ENCODE measurements around the gene HRNR.

DNA sequence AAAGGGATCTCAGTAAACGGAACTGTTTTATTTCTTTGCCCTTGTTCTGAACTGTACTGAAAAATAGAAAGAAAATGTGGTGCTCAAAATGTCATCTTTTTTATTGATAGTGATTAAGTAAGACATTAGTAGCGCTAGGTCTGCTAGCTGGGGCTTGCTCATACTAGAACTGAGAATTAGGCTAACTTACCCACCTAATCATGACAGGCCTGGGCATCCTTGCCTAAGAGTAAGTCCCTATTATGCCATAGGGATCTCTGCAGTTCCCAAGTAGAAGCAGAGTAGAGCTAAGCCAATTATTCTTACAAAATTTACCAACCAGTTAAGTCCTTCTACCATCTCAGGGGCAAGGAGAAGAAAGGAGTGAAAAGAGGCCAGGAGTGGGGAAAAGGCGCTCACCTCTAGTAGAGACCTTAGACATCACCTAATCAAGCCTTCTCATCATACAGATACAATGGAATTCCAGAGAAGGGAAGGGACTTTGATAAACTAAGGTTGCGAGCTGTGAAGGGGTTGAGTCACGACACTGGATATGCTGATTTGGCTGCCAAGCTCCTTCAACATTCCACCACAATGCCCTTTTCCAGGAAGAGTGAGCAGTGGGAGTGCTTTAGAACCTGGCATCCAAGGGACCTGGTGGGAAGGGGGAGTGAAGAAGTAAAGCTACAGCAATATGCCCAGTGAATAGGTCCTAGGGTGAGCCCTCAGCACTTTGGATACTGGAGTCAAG lies 37.3 kb downstream of the HRNR start:
- TF ChIP-seq, protein P1, sequence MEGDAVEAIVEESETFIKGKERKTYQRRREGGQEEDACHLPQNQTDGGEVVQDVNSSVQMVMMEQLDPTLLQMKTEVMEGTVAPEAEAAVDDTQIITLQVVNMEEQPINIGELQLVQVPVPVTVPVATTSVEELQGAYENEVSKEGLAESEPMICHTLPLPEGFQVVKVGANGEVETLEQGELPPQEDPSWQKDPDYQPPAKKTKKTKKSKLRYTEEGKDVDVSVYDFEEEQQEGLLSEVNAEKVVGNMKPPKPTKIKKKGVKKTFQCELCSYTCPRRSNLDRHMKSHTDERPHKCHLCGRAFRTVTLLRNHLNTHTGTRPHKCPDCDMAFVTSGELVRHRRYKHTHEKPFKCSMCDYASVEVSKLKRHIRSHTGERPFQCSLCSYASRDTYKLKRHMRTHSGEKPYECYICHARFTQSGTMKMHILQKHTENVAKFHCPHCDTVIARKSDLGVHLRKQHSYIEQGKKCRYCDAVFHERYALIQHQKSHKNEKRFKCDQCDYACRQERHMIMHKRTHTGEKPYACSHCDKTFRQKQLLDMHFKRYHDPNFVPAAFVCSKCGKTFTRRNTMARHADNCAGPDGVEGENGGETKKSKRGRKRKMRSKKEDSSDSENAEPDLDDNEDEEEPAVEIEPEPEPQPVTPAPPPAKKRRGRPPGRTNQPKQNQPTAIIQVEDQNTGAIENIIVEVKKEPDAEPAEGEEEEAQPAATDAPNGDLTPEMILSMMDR (IDR thresholded peaks at IDR 0.05; ENCODE audit: low read depth, low read length) = no peak
- no peak for TF ChIP-seq EZH2phosphoT487 (IDR thresholded peaks at IDR 0.05; ENCODE audit: low read depth)
